ENCODE data around the gene SLC10A3.

The SLC10A3 gene

DNA sequence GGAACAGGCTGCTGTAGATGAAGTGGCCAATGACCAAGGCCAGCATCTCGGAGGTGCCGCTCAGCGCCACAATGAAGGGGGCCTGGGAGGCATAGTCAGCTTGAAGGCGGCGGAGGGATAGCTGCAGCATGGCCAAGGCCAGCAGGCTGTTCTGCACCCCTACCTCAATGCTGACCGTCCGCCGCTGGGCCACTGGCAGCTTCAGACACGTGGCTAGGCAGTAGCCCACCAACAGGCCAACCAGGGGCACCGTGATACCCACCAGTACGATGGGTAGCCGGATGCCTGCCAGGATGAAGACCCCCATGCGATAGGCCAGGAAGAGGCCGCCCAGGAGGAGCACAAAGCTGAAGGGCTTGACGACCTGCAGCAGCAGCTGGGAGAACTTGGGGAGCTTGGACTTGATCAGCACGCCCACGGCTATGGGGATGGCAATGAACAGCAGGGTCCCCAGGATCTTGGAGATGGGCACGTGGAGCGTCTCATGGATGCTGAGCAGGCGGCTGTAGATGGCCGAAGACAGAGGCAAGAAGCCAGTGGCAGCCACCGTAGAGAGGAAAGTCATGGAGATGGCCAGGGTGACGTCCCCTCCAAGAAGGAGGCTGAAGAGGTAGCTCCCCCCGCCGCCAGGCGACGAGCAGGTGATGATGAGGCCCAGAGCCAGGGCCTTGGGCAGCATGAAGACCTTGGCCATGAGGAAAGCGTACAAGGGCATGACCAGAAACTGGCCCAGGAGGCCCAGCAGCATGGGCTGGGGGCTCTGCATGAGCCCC, 2.7 kb downstream of the SLC10A3 start:
- no peak for DNase-seq (ENCODE audit: low read depth, low spot score)
- TF ChIP-seq POLR2AphosphoS5 (IDR thresholded peaks at IDR 0.05; ENCODE audit: borderline replicate concordance, low read depth, low read length), result no peak
- no peak for TF ChIP-seq FOXP2 (optimal IDR thresholded peaks at IDR 0.05; ENCODE audit: control extremely low read depth, extremely low read length, insufficient read depth)
- no peak for TF ChIP-seq EZH2 (IDR thresholded peaks at IDR 0.05)
- no peaks in the 10 kb centered on the region for H3K9me3 ChIP-seq (ENCODE audit: low read depth, low read length)
- H3K4me3 ChIP-seq, result no peak overlapping the region
- H3K36me3 ChIP-seq (ENCODE audit: insufficient read depth, low read length), result peaks cover 7% of the 10 kb centered on the region; the same call in 1 of the 2 replicates
- H3K27ac ChIP-seq, result no peak overlapping the region
- H3K9ac ChIP-seq (ENCODE audit: insufficient read length), result no peak overlapping the region

DNA sequence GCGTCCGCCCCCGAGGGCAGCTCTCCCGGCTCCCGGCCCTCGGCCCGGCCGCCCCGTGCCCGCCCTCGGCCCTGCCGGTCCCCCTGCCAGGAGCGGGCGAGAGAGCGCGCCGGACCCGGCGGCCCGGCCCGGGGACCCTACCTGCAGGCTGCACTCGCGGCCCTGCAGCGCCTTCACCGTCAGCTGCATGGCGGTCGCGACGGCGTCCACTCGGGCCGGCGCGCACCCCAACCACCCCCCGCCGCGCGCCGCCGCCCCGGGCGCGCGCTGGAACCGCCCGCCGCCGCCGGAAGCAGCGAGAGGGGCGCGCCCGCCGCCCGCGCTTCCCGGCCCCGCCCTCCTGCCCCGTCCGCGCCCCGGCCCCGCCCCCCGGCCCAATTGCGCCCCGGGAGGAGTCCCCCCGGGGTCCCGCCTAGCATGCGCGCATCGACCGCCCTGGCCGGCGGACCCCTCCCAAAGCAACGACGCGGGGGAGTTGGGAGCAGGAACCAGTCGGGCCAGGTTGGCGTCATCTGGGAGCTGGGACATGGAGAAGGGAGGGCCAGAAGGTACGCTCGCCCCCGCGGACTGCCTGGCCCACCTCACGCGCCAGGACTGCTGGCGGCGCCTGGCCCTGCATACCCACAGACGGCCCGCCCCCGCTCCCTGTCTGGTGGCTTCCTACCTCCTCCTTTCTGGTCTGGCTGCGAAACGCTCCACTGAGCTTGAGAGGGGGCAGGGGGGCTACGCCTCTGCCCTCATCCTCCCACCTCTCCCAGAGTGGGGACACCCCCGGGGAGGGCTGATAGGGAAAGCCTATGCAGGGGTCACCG, 3.8 kb downstream of the SLC10A3 start, which contains the start of gene UBL4A:
Gene UBL4A, minus strand, starts transcription at position 220 of the 812 bp plus-strand sequence. Its CDS starts 31 bp downstream, at position 189.
- no peak within 1 kb of the TSS for H3K27ac ChIP-seq
- H3K9ac ChIP-seq (ENCODE audit: insufficient read length), result peak within 1 kb of the TSS; percentile 66
- H3K9me3 ChIP-seq (ENCODE audit: low read depth, low read length), result no peaks in the 10 kb centered on the region
- TF ChIP-seq POLR2AphosphoS5 (IDR thresholded peaks at IDR 0.05; ENCODE audit: borderline replicate concordance, low read depth, low read length), result 0 out of 2 replicates have a peak, but pooled peaks have one; percentile 47
- TF ChIP-seq FOXP2 (optimal IDR thresholded peaks at IDR 0.05; ENCODE audit: control extremely low read depth, extremely low read length, insufficient read depth), result no peak
- peak within 1 kb of the TSS; percentile 77 for H3K4me3 ChIP-seq
- peaks cover 7% of the 10 kb centered on the region; the same call in 1 of the 2 replicates for H3K36me3 ChIP-seq (ENCODE audit: insufficient read depth, low read length)
- DNase-seq (ENCODE audit: low read depth, low spot score), result no peak

DNA sequence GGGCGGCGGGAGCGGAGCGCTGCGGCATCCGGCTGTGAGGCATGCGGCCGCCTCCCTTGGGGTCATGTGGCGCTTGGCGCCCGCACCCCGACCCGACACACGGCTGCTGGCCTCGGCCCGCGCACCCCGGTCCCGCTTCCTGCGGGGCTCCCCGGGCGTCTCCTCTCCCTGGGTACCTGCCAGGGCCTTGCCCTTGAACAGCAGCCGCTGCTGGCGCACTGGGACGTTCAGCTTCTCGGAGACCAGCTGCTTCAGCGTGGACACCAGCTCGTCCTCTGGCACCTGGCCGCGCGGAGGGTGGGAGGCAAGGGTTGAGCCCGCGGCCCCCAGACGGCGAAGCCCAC, 4.4 kb downstream of the SLC10A3 start:
- H3K4me3 ChIP-seq, result peak overlapping the region; percentile 77
- peak overlapping the region; percentile 66 for H3K9ac ChIP-seq (ENCODE audit: insufficient read length)
- H3K9me3 ChIP-seq (ENCODE audit: low read depth, low read length), result no peaks in the 10 kb centered on the region
- H3K36me3 ChIP-seq (ENCODE audit: insufficient read depth, low read length), result peaks cover 7% of the 10 kb centered on the region; the same call in 1 of the 2 replicates
- DNase-seq (ENCODE audit: low read depth, low spot score), result no peak
- H3K27ac ChIP-seq, result no peak overlapping the region
- TF ChIP-seq FOXP2 (optimal IDR thresholded peaks at IDR 0.05; ENCODE audit: control extremely low read depth, extremely low read length, insufficient read depth) (no peak), POLR2AphosphoS5 (IDR thresholded peaks at IDR 0.05; ENCODE audit: borderline replicate concordance, low read depth, low read length) (no peak), EZH2 (IDR thresholded peaks at IDR 0.05) (no peak)

DNA sequence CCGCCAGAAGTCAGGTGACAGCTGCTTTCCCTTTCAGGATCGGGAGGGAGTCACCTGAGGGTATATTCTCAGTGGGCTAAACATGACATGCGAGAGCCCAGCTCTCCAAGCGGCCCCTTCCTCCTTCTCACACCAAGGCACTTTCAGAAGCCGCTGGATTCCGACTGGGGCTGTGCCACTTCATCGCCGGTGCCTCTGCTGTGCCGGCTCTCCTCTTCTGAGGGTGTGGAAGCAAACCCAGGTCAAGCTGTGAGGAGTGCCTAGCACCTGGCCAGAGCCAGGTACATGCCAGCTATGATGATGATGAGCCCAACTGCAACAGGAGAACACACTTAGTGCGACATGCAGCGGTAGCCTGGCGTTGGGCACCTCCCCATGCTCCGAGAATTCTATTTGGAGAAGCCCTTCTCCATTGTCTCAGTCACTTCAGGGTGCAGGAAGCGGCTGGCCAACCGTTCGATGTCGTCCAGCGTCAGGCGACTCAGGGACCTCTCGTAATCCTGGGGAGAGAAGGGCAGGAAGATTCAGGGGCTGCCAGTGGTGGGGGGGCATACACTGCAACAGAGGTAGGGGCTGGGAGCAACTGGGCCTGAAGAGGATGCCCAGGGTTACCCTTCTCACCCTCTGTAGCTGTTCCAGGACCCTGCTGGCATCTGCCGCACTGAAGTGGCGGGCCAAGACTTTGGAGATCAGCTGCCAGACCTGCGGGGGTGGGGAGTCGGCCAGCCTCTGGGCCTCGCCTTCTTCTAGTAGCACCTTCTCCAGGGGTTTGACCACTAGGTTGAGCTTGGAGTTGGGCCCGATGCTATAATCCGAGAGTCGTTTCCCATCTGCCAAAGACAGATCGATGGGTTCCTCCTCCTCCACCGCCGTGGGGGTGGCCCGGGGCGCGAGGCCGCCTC, 5.0 kb downstream of the SLC10A3 start:
- TF ChIP-seq POLR2AphosphoS5 (IDR thresholded peaks at IDR 0.05; ENCODE audit: borderline replicate concordance, low read depth, low read length) (no peak), EZH2 (IDR thresholded peaks at IDR 0.05) (no peak), FOXP2 (optimal IDR thresholded peaks at IDR 0.05; ENCODE audit: control extremely low read depth, extremely low read length, insufficient read depth) (no peak)
- H3K9ac ChIP-seq (ENCODE audit: insufficient read length), result peak overlapping the region; percentile 66
- no peaks in the 10 kb centered on the region for H3K9me3 ChIP-seq (ENCODE audit: low read depth, low read length)
- no peak for DNase-seq (ENCODE audit: low read depth, low spot score)
- H3K27ac ChIP-seq, result no peak overlapping the region
- peaks cover 7% of the 10 kb centered on the region; the same call in 1 of the 2 replicates for H3K36me3 ChIP-seq (ENCODE audit: insufficient read depth, low read length)
- peak overlapping the region; percentile 77 for H3K4me3 ChIP-seq

- no peak overlapping the region for H3K27ac ChIP-seq
- H3K9ac ChIP-seq (ENCODE audit: insufficient read length), result no peak overlapping the region
- no peaks in the 10 kb centered on the region for H3K9me3 ChIP-seq (ENCODE audit: low read depth, low read length)
- H3K4me3 ChIP-seq, result no peak overlapping the region
- H3K36me3 ChIP-seq (ENCODE audit: insufficient read depth, low read length), result peaks cover 7% of the 10 kb centered on the region; the same call in 1 of the 2 replicates
- no peak for DNase-seq (ENCODE audit: low read depth, low spot score)
- TF ChIP-seq EZH2 (IDR thresholded peaks at IDR 0.05) (no peak), FOXP2 (optimal IDR thresholded peaks at IDR 0.05; ENCODE audit: control extremely low read depth, extremely low read length, insufficient read depth) (no peak), POLR2AphosphoS5 (IDR thresholded peaks at IDR 0.05; ENCODE audit: borderline replicate concordance, low read depth, low read length) (no peak)
These were observed 5.9 kb downstream of the SLC10A3 start for GRCh38 chrX:154484255-154485149.

GRCh38 chrX:154483325-154483724, 7.1 kb downstream of the SLC10A3 start:
- DNase-seq (ENCODE audit: low read depth, low spot score), result no peak
- H3K27ac ChIP-seq, result no peak overlapping the region
- no peak overlapping the region for H3K9ac ChIP-seq (ENCODE audit: insufficient read length)
- TF ChIP-seq EZH2 (IDR thresholded peaks at IDR 0.05), result no peak
- no peak for TF ChIP-seq FOXP2 (optimal IDR thresholded peaks at IDR 0.05; ENCODE audit: control extremely low read depth, extremely low read length, insufficient read depth)
- TF ChIP-seq POLR2AphosphoS5 (IDR thresholded peaks at IDR 0.05; ENCODE audit: borderline replicate concordance, low read depth, low read length), result no peak
- H3K9me3 ChIP-seq (ENCODE audit: low read depth, low read length), result no peaks in the 10 kb centered on the region
- peaks cover 7% of the 10 kb centered on the region; the same call in 1 of the 2 replicates for H3K36me3 ChIP-seq (ENCODE audit: insufficient read depth, low read length)
- no peak overlapping the region for H3K4me3 ChIP-seq

GRCh38 chrX:154482786-154483185, 7.6 kb downstream of the SLC10A3 start:
- no peaks in the 10 kb centered on the region for H3K9me3 ChIP-seq (ENCODE audit: low read depth, low read length)
- no peak for DNase-seq (ENCODE audit: low read depth, low spot score)
- H3K27ac ChIP-seq, result no peak overlapping the region
- no peak overlapping the region for H3K9ac ChIP-seq (ENCODE audit: insufficient read length)
- peaks cover 7% of the 10 kb centered on the region; the same call in 1 of the 2 replicates for H3K36me3 ChIP-seq (ENCODE audit: insufficient read depth, low read length)
- no peak overlapping the region for H3K4me3 ChIP-seq
- TF ChIP-seq EZH2 (IDR thresholded peaks at IDR 0.05) (no peak), FOXP2 (optimal IDR thresholded peaks at IDR 0.05; ENCODE audit: control extremely low read depth, extremely low read length, insufficient read depth) (no peak), POLR2AphosphoS5 (IDR thresholded peaks at IDR 0.05; ENCODE audit: borderline replicate concordance, low read depth, low read length) (no peak)

Data from SK-N-MC (cell line).